Keratinocyte (primary cell): Measurements from ENCODE around the gene AFM. TPM values are rescaled to one million over a fixed set of nuclear protein-coding genes. Genes with fewer than 3 reads are reported as not detected.

Experiments used
- DNase-seq: peaks from one replicate; pipeline ENCODE4 v3.0.0-alpha.2; 2011; ENCODE audit warnings: low read depth, missing footprints, low spot score
- FAIRE-seq: peaks from 2 replicates; lab custom pipeline; 2011; peaks lifted over from hg19 to GRCh38; lab: Jason Lieb, UNC
- H2AFZ ChIP-seq: 2 replicates; pipeline ENCODE4 v1.6.0; 2012; ENCODE audit warnings: low read length, control low read depth, inconsistent platforms; ENCODE audit not compliant: control insufficient read depth
- H3K27ac ChIP-seq: 2 replicates; pipeline ENCODE4 v1.5.1; 2011; ENCODE audit warnings: low read length; ENCODE audit not compliant: control insufficient read depth, insufficient read depth
- H3K27me3 ChIP-seq: 3 replicates; pipeline ENCODE4 v1.6.0; 2011; ENCODE audit warnings: low read length; ENCODE audit not compliant: control insufficient read depth, insufficient read depth; ENCODE audit errors: extremely low read depth
- H3K36me3 ChIP-seq, 2 experiments: 2 replicates in 1 of 2; 3 replicates in 1 of 2; pipeline ENCODE4 v1.5.1; 2011; ENCODE audit warnings: low read length in 2 of 2, mild to moderate bottlenecking in 1 of 2; ENCODE audit not compliant: control insufficient read depth in 2 of 2, insufficient read depth in 2 of 2; ENCODE audit errors: extremely low read depth in 1 of 2
- H3K4me1 ChIP-seq: 3 replicates; pipeline ENCODE4 v1.5.1; 2011; ENCODE audit warnings: low read length; ENCODE audit not compliant: control insufficient read depth, insufficient read depth; ENCODE audit errors: extremely low read depth
- H3K4me2 ChIP-seq: 3 replicates; pipeline ENCODE4 v1.6.0; 2011; ENCODE audit warnings: low read depth, low read length; ENCODE audit not compliant: control insufficient read depth, insufficient read depth; ENCODE audit errors: extremely low read depth
- H3K4me3 ChIP-seq, 3 experiments: fragments of 200-600 bp in 1 of 3; sonication (generic) in 1 of 3; 2 replicates in 2 of 3; 3 replicates in 1 of 3; pipeline ENCODE4 v1.5.1; 2011 to 2016; ENCODE audit warnings: low read length in 3 of 3, mild to moderate bottlenecking in 3 of 3, control low read depth in 2 of 3, inconsistent platforms in 1 of 3, low read depth in 1 of 3, mixed read lengths in 1 of 3, mixed run types in 1 of 3, moderate library complexity in 1 of 3; ENCODE audit not compliant: control insufficient read depth in 2 of 3, insufficient read depth in 2 of 3; ENCODE audit errors: extremely low read depth in 1 of 3
- H3K79me2 ChIP-seq: 2 replicates; pipeline ENCODE4 v1.6.0; 2012; ENCODE audit warnings: low read length; ENCODE audit not compliant: control insufficient read depth, insufficient read depth
- H3K9ac ChIP-seq: 3 replicates; pipeline ENCODE4 v1.6.0; 2011; ENCODE audit warnings: low read length; ENCODE audit not compliant: control insufficient read depth, insufficient read depth; ENCODE audit errors: extremely low read depth
- H3K9me1 ChIP-seq: 3 replicates; pipeline ENCODE4 v1.6.0; 2011; ENCODE audit warnings: low read length; ENCODE audit not compliant: control insufficient read depth, insufficient read depth; ENCODE audit errors: extremely low read depth
- H3K9me3 ChIP-seq: 2 replicates; pipeline ENCODE4 v1.5.1; 2012; ENCODE audit warnings: low read depth, low read length; ENCODE audit not compliant: control insufficient read depth
- H4K20me1 ChIP-seq: 3 replicates; pipeline ENCODE4 v1.6.0; 2011; ENCODE audit warnings: low read length; ENCODE audit not compliant: control insufficient read depth, insufficient read depth; ENCODE audit errors: extremely low read depth
- CTCF ChIP-seq, 3 experiments: IDR thresholded peaks in 1 of 3; conservative IDR thresholded peaks in 1 of 3; optimal IDR thresholded peaks in 1 of 3; 2 replicates in 2 of 3; 3 replicates in 1 of 3; pipeline versions ENCODE3 to v1.5.1; 2011; ENCODE audit warnings: low read length in 3 of 3, mild to moderate bottlenecking in 3 of 3, moderate library complexity in 2 of 3, control low read depth in 1 of 3, inconsistent platforms in 1 of 3; ENCODE audit not compliant: insufficient read depth in 2 of 3; ENCODE audit errors: extremely low read depth in 1 of 3
- EZH2 ChIP-seq: IDR thresholded peaks from one replicate; pipeline ENCODE4 v1.6.1; 2012; ENCODE audit warnings: inconsistent platforms, mild to moderate bottlenecking, low read length, moderate library complexity
- dilution Hi-C: fragments of 300-500 bp; cut with MboI; formaldehyde crosslinking; loops from one replicate; pipeline ENCODE4 v1.7.0; 2020; ENCODE audit warnings: low sequenced_read_pairs; ENCODE audit not compliant: extremely low pct_ligation_motif_present
- polyA plus RNA-seq, 5 experiments: library from polyadenylated mRNA; depleted of rRNA in 3 of 5; stranded (reverse) in 3 of 5; stranded (forward) in 1 of 5; unstranded in 1 of 5; fragments of >200 nt; gene quantifications; 1 replicate in 1 of 5; 2 replicates in 3 of 5; 3 replicates in 1 of 5; pipeline versions ENCODE4 v1.2.1 to v1.2.3, GENCODE V29; 2011 to 2012; ENCODE audit warnings: missing spikeins in 2 of 5, low read depth in 1 of 5, low replicate concordance in 1 of 5

Gene AFM
- polyA plus RNA-seq, 1 donor (not counting 4 experiments of a cell fraction or from before 2014, with no cell fraction given), result not detected

- DNase-seq (no peak), FAIRE-seq (no peak)
- no peak for TF ChIP-seq EZH2
- TF ChIP-seq CTCF (optimal IDR thresholded peaks at IDR 0.05 in 1 of 3, IDR thresholded peaks at IDR 0.05 in 1 of 3, conservative IDR thresholded peaks at IDR 0.05 in 1 of 3; ENCODE audit: extremely low read depth in 1 of 3, insufficient read depth in 2 of 3, low read length in 3 of 3), result no peak
- no peaks in the 10 kb centered on the region for H3K36me3 ChIP-seq
- H3K27me3 ChIP-seq, result no peaks in the 10 kb centered on the region
- H3K4me3 ChIP-seq, result no peak overlapping the region
- H3K4me2 ChIP-seq, result no peak overlapping the region
- H3K9me1 ChIP-seq, result no peaks in the 10 kb centered on the region
- no peak overlapping the region for H2AFZ ChIP-seq
- H3K9ac ChIP-seq, result no peak overlapping the region
- dilution Hi-C loops, result no loop called here
- no peaks in the 10 kb centered on the region for H3K79me2 ChIP-seq
- H3K4me1 ChIP-seq, result no peaks in the 10 kb centered on the region
- no peaks in the 10 kb centered on the region for H4K20me1 ChIP-seq
- H3K27ac ChIP-seq, result no peak overlapping the region
- H3K9me3 ChIP-seq, result no peaks in the 10 kb centered on the region
Measured at GRCh38 chr4:73439445-73439844, 42.1 kb upstream of the AFM start.

DNA sequence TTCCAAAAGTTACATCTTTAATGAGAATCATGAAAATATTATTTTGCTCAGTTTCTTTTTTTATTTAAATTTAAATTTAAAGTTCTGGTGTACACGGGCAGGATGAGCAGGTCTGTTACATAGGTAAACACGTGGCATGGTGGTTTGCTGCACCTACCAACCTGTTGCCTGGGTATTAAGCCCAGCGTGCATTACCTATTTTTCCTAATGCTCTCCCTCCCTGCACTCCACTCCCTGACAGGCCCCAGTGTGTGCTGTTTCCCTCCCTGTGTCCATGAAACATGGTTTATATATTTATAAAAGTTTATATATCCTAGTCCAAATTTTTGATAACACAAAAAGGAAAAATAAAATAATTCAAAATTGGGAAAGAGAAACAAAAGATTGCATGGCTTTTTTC lies 41.6 kb upstream of the AFM start:
- dilution Hi-C loops, result no loop called here
- H3K36me3 ChIP-seq, result no peaks in the 10 kb centered on the region
- no peak for FAIRE-seq
- no peaks in the 10 kb centered on the region for H3K27me3 ChIP-seq
- no peaks in the 10 kb centered on the region for H3K9me3 ChIP-seq
- H3K4me3 ChIP-seq, result no peak overlapping the region
- H3K4me2 ChIP-seq, result no peak overlapping the region
- H3K9ac ChIP-seq, result no peak overlapping the region
- H2AFZ ChIP-seq, result no peak overlapping the region
- H3K27ac ChIP-seq, result no peak overlapping the region
- H4K20me1 ChIP-seq, result no peaks in the 10 kb centered on the region
- no peaks in the 10 kb centered on the region for H3K4me1 ChIP-seq
- H3K9me1 ChIP-seq, result no peaks in the 10 kb centered on the region
- TF ChIP-seq CTCF (optimal IDR thresholded peaks at IDR 0.05 in 1 of 3, IDR thresholded peaks at IDR 0.05 in 1 of 3, conservative IDR thresholded peaks at IDR 0.05 in 1 of 3; ENCODE audit: extremely low read depth in 1 of 3, insufficient read depth in 2 of 3, low read length in 3 of 3) (no peak), EZH2 (no peak)
- no peaks in the 10 kb centered on the region for H3K79me2 ChIP-seq
- DNase-seq, result no peak
